ENCODE measurements around the gene TFAP2A.

GRCh38 chr6:10397756-10398445 is 17.0 kb downstream of the TFAP2A start:
- TF ChIP-seq POLR2A (IDR thresholded peaks at IDR 0.05): no peak
- TF ChIP-seq, protein P1, sequence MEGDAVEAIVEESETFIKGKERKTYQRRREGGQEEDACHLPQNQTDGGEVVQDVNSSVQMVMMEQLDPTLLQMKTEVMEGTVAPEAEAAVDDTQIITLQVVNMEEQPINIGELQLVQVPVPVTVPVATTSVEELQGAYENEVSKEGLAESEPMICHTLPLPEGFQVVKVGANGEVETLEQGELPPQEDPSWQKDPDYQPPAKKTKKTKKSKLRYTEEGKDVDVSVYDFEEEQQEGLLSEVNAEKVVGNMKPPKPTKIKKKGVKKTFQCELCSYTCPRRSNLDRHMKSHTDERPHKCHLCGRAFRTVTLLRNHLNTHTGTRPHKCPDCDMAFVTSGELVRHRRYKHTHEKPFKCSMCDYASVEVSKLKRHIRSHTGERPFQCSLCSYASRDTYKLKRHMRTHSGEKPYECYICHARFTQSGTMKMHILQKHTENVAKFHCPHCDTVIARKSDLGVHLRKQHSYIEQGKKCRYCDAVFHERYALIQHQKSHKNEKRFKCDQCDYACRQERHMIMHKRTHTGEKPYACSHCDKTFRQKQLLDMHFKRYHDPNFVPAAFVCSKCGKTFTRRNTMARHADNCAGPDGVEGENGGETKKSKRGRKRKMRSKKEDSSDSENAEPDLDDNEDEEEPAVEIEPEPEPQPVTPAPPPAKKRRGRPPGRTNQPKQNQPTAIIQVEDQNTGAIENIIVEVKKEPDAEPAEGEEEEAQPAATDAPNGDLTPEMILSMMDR (IDR thresholded peaks at IDR 0.05): no peak

All from ovary (tissue), 3 donors.